D721Med (cell line): ENCODE results near the gene SNAP25.

Source experiments
- DNase-seq: peaks from one replicate; pipeline ENCODE4 v3.0.0; 2011; ENCODE audit warnings: low spot score; ENCODE audit not compliant: insufficient read length
- FAIRE-seq: peaks from 2 replicates; lab custom pipeline; 2011; peaks lifted over from hg19 to GRCh38; lab: Jason Lieb, UNC
- TF ChIP-seq, protein P1 (sequence below): IDR thresholded peaks from 2 replicates; pipeline ENCODE4 v1.5.1; 2012; ENCODE audit warnings: mild to moderate bottlenecking, control low read depth; ENCODE audit not compliant: insufficient read depth; ENCODE audit errors: missing control alignments

The SNAP25 gene

DNA sequence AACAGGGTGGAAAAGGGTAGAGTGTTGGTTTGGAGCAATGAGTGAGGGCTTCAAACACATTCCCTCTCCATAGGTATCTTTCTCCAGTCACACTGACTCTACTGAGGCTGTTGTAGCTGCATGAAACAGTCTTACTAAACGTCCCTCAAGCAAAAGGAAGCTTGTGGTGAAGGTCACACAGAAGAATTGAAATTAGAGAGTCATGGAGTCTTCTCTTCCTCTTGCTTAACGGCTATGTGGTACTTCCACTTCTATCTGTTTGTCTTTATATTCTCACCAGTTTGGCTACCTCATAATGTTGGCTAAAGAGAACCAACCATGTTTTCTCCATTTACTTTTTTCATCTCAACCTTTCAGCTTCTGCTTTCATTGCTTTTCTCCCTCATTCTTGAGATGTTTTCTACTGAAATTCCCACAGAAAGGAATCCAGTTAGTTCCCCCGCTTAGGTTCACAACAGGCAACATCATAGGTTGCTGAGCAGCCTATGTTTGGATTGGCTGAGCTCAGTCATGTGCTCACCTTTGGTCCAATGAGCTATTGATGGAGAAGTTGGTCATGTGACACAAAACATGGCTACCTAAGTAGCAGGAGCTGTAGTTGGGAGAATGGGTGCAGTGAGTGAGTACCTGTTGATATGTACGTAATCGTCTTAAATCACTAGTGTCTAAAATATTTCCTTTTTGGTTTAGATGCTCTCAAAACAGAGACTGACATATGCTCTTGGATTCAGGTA, 99.8 kb downstream of the SNAP25 start:
- FAIRE-seq (no peak), DNase-seq (no peak)
- TF ChIP-seq, protein P1, sequence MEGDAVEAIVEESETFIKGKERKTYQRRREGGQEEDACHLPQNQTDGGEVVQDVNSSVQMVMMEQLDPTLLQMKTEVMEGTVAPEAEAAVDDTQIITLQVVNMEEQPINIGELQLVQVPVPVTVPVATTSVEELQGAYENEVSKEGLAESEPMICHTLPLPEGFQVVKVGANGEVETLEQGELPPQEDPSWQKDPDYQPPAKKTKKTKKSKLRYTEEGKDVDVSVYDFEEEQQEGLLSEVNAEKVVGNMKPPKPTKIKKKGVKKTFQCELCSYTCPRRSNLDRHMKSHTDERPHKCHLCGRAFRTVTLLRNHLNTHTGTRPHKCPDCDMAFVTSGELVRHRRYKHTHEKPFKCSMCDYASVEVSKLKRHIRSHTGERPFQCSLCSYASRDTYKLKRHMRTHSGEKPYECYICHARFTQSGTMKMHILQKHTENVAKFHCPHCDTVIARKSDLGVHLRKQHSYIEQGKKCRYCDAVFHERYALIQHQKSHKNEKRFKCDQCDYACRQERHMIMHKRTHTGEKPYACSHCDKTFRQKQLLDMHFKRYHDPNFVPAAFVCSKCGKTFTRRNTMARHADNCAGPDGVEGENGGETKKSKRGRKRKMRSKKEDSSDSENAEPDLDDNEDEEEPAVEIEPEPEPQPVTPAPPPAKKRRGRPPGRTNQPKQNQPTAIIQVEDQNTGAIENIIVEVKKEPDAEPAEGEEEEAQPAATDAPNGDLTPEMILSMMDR: no peak

DNA sequence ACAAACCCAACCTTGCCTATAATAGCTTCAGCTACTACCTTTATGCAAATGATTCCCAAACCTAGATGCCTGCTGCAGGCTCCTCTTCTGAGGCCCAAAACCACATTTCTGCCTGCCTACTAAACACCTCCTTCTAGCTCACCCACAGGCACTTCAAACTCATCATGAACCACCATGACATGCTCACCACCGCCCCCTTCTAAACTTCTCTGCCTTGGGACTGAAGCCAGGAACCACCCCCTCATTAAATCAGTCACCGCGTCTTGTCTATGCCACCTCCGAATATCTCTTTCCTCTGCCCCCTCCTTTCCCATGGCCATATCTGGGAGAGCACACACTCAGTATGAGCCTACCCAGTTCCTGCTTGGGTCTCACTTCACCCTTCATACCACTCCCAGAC, 101.2 kb downstream of the SNAP25 start:
- FAIRE-seq (no peak), DNase-seq (no peak)
- TF ChIP-seq, protein P1: no peak

DNA sequence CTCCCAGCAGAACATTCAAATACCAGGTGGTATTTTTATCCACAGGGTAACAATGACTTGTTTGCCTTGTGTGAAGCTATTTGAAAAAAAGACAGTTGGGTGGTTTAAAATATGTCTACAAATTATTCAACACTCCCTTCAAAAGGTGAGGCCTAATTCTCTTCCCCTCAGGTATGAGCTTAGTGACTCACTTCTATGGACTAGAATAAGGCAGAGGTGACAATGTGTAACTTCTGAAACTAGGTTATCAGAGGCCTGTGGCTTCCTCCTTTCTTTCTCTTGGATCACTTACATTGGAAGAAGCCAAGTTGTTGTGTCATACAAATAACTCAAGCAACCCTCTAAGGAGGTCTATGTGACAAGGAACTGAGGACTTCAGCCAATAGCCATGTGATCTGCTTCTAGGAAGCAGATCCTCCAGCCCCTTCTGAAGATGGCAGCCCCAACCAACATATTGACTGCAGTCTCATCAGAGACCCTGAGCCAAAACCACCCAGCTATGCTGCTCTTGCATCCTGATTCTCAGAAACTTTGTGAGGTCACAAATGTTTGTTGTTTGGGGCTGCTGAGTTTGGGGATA, 102.6 kb downstream of the SNAP25 start:
- TF ChIP-seq, protein P1: no peak
- FAIRE-seq (no peak), DNase-seq (no peak)

DNA sequence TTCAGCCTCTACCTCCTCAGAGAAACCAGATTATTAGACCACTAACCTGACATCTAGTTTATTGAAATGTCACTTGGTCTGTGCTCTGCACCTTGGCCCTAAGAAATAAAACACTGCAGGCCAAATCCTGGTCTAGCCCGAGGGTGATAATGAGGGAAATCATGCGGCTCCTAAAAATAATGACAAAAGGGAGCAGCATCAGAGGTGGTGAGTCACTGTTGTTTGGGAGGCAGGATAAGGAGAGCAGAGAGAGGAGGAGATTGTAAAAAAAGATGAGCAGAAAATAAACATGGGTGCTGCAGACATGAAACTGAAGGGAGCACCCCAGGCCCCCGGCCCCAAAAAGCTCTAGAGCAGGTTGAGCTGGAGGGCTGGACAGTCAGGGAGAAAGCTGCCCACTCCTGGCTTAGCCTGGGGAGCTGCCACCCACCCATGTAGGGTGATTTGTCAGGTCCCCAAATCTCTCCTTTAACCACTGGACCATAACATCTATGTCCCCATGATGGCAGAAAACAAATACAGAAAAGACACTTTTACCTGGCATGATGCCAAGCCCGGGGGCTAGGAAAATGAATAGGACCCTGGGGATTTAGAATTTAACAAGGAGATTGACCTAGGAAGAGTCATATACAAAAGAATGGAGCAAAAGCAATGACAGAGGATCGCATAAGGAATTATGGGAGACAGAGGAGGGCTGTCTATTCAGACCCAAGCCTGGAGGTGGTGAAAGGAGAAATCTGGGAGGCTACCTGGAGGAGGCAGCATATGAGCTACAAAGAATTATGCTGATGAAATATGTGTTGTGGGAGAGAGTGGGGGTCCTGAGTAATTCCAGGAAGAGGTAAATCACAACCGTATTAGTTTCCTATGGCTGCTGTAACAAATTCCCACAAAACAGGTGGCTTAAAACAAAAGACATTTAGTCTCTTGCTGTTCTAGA, 103.7 kb downstream of the SNAP25 start:
- DNase-seq (no peak), FAIRE-seq (no peak)
- TF ChIP-seq, protein P1: no peak

DNA sequence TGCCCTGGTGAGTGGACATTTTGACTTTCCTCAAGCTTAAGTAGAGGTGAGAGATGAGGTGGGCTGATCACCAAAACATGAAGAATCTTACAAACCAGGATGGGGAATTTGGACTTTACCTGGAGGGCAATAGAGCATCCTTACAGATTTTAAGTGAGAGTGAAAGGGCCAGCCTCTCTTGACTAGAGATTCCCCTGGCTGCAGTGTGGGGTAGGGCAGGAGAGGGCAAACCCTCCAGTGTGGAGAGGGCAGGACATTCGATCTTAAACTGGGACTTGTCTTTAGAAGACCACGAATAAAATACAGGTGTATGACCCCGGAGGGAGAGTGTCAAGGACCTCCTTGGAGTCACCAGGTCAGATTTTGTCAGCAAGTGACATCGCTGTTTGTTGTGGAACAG, 105.1 kb downstream of the SNAP25 start:
- DNase-seq (no peak), FAIRE-seq (no peak)
- TF ChIP-seq, protein P1: no peak

DNA sequence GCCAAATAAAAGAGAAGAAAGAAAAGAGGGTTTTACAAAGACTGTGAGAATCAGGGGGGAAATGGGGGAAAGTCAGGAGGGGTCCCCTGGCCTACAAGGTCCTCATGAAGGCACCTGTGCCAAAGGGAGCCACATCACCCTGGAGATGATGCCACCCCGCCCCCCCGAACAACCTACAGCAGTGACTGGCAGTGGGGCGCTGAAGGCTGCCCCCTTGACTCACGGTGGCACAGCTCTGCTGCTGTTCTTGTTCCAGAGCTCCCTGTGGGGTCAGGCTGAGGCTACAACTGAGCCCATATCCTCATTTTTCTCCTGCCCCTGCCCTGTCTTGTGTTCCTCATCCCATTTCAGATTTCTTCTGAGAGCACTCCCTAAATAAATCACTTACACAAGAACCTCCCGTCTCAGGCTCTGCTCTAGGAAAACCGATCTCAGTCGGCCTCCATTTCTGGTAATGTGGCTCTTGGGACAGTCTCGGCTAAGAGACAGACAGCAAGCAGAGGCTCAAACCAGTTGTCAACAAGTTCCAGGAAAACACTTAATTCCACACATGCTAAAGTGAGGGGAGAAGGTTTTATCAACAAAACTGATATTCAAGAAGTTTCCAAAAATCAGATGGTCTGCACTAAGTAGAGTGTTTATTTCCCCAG, 105.7 kb downstream of the SNAP25 start:
- no peak for FAIRE-seq
- TF ChIP-seq, protein P1: no peak
- no peak for DNase-seq
